NCI-H2081 treated with DMSO at 0.1 percent for 48 hours (cell line): ENCODE results near the gene TTLL1.
"Not testable (repeated sequence)": the region's sequence is repeated elsewhere in the genome, so short reads cannot be mapped to it uniquely, and the experiment has no call there.

Experiments
- DNase-seq: peaks from one replicate; lab custom pipeline; 2025; lab: John Stamatoyannopoulos, UW

Gene TTLL1

GRCh38 chr22:43066844-43067385 lies 22.3 kb downstream of the TTLL1 start:
- DNase-seq = no peak

GRCh38 chr22:43066134-43066533 lies 23.1 kb downstream of the TTLL1 start:
- no peak for DNase-seq

GRCh38 chr22:43060183-43060582 lies 29.0 kb downstream of the TTLL1 start:
- DNase-seq = no peak

GRCh38 chr22:43057641-43058040 lies 31.6 kb downstream of the TTLL1 start:
- no peak for DNase-seq

GRCh38 chr22:43053176-43053575 lies 36.0 kb downstream of the TTLL1 start:
- no peak for DNase-seq

GRCh38 chr22:43050995-43051394 lies 38.2 kb downstream of the TTLL1 start:
- DNase-seq = no peak

DNA sequence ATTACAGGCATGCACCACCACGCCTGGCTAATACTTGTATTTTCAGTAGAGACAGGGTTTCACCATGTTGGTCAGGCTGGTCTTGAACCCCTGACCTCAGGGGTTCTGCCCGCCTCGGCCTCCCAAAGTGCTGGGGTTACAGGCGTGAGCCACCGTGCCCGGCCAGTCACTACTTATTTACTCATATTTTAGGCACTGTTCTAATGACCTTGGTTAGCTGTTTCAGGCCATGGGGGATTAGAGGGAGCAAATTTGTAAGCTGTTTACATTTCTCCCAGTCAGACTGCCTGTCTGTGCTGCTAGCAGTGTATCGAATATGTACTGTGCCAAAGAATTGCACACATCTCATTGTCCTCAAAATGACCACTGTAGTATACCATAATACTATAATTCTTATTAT lies 41.6 kb downstream of the TTLL1 start:
- no peak for DNase-seq

DNA sequence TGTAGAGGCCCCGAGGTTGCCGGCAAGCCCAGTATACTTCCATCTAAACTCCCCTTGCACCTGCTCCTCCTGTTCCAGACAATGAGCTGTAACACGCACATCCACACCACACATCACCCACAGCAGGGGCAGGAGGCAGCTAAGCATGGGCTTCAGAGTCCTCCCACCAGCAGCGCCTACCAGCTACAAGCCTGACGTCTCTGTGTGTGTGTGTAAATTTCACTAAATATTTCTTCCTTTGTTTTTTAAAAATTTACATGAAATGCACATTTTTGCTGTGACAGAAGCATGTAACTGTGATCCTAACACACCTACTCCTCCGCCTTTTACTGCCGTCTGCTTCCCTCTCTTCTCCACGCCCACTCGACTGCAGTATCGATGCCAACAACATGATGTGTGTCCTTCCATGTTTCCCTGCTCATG lies 44.9 kb downstream of the TTLL1 start:
- no peak for DNase-seq

- peak; percentile 31 for DNase-seq
Measured at GRCh38 chr22:43042101-43042780, 47.0 kb downstream of the TTLL1 start.

GRCh38 chr22:43039800-43040199 lies 49.4 kb downstream of the TTLL1 start:
- DNase-seq = no peak

GRCh38 chr22:43038325-43038724 lies 50.9 kb downstream of the TTLL1 start:
- DNase-seq = no peak

GRCh38 chr22:43036282-43036829 lies 52.8 kb downstream of the TTLL1 start:
- no peak for DNase-seq

GRCh38 chr22:43035250-43035649 lies 53.9 kb downstream of the TTLL1 start:
- DNase-seq = no peak

DNA sequence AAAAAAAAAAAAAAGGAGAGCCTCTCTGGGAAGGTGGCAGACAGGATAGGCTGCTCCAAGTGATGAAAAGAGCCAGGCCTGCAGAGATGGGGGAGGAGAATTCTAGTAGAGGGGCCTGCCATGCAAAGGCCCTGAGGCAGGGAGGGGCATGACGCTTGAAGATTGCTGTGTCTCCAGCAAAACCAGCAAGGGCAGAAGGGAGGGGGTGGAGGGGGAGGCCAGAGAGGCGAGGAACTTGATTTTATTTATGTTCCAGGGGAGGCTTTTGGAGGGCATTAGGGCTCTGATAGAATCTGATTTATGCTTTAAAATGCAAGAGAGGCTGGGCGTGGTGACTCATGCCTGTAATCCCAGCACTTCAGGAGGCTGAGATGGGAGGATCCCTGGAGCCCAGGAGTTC lies 57.6 kb downstream of the TTLL1 start:
- DNase-seq = no peak

DNA sequence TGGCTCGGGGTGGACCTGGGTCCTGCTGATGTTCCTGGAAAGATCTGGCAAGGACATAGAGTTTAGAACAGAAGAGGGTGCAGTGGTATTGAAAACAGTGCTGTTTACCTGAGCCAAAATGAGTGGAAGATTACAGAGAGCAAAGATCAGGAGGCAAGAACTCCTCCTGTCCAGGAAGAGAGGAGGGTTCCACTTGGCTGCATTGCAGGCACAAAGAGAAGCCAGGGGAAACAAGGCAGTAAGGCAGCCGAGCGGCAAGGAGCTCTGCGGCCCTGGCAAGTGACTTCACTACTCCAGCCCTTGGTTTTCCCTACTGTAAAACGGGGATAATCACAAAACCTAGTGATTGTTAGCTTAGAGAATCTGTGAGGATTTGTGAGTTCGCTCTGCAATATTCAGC lies 70.6 kb downstream of the TTLL1 start:
- no peak for DNase-seq

DNA sequence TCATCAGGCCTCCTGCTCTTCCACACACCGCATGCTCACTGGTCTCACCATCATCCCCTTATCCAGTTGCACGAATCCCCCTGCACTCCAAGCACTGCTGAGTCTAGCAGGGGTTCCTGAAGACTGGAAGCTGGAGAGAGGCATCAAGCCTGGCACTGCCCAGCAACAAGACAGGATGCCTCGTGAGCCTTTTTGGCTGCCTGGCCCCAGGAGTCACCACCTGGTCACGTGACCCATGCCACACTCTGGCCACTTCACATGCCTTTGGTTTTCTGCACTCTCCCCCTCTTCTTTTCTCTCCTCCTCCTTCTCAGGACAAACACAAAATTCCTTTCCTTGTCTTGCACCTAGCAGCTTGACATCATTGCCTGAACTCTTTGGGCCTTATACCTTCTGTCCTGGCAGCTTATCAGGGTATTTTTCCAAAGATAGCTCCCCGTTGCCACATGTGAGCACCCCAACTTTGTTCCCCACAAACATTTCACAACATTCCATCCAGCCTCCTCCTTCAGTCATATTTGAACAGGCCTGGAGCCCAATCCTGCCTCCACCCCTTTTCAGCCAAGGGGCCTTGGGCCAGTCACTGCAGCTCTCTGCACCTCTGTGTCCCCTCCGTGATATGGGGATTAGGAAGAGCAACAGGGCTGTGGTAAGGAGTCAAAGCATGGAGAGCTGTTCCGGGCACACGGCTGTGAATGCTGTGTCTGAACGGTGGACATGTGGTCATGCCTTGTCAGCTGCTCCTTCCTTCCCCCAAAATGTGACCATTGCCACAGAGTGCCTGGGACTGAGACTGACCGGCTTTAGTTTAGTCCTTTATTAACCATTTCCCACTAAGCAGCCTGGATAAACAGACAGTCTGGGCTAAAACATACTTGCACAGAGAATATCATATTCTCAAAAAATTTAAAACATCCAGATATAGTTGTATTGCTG lies 71.4 kb downstream of the TTLL1 start:
- no peak for DNase-seq

DNA sequence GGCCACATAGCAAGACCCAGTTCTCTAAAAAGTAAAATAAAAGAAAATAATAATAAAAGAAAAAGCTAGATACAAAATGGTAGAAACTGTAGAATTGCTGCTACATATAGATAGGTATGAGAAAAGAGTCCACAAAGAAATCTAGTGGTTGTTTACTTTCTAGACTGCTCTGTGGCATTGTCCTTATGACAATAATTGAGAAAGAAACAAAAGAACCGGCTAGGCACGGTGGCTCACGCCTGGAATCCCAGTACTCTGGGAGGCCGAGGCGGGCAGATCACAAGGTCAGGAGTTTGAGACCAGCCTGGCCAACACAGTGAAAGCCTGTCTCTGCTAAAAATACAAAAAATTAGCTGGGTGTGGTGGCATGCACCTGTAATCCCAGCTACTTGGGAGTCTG lies 73.0 kb downstream of the TTLL1 start:
- not testable (repeated sequence) for DNase-seq

- no peak for DNase-seq
Measured at GRCh38 chr22:43015677-43016042, 73.5 kb downstream of the TTLL1 start.

DNA sequence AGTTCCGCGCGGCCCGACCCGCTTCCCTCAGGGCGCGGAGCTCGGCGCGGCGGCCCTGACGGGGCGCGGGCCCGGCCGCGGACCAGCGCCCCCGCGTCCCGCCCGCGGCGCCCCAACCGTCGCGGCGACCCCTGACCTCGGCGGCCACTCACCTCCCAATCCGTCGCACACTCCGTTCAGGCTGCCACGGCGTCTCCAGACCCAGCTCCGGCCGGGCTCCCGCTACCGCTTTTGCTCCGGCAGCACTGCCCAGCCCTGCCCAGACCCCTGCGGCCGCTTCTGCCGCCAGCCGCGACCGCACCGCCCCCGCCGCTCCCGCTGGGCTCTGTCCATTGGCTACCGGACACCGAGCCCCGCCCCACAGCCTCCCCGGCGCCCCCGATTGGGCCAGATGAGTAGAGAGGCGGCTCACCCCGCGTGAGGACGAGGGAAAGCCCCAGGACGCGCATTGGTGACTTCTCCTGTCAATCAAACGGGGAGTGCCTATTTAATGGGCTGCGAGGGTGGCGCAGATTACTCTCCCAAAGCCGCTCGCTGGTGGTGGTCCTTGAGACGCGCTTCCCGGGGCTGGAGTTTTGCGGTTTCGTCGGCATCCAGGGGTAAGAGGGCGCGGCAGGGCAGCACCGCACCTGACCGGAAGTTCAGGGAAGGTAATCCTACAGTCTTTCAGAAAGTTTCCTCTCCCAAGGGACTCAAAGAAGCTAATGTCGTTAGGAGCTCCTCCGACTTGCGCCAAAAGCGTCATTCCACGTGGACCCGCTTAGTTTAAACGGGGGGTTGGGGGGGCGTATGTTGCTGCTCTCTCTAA lies 74.1 kb downstream of the TTLL1 start, which contains the start of gene PACSIN2:
TSS of gene PACSIN2 (minus strand) at position 281 of the 808 bp plus-strand sequence. CDS start 103,069 bp downstream, outside the sequence.
- DNase-seq = peak; percentile 73

DNA sequence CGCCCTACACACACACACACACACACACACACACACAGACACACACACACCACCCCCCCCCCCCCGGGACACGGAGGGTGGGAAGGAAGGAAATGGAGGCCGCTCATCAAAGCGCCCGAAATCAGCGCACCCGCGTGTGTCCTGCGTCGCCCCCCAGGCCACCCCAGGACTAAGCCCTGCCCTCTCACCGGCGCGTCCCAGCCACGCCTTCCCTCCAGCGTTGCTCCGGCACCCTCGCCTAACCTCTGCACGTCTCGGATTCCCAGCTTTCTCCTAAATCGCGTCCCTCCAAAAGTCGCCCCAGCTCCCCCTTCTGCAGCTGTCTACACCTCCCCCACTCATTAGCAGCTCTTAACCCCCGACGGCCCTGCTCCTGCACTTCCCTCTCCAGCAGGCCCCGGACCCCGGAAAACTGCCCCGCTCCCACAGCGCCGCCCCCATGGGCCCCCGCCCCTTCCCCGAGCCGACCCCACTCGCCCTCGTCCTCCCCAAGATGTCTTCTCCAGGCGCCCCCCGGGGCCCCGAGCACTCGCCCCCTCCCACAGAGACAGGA lies 74.8 kb downstream of the TTLL1 start:
- DNase-seq = no peak
